Cardiac fibroblast (primary cell): ENCODE data around the gene TBL3.

Source experiments
- DNase-seq, 2 donors: peaks; one replicate each; pipeline versions ENCODE4 v3.0.0 to v3.0.0-alpha.2; 2010; ENCODE audit warnings: low read depth in 2 of 2
- H3K4me3 ChIP-seq, 2 donors: replicated peaks in 1 of 2; 1 replicate in 1 of 2; 2 replicates in 1 of 2; pipeline ENCODE4 v1.5.1; 2011; ENCODE audit warnings: low read depth in 2 of 2, low read length in 2 of 2, mild to moderate bottlenecking in 2 of 2, moderate library complexity in 1 of 2
- TF ChIP-seq, protein P1 (sequence below): IDR thresholded peaks from one replicate; pipeline ENCODE4 v1.5.1; 2011; ENCODE audit warnings: low read depth, mild to moderate bottlenecking, low read length, inconsistent platforms

Gene TBL3

DNA sequence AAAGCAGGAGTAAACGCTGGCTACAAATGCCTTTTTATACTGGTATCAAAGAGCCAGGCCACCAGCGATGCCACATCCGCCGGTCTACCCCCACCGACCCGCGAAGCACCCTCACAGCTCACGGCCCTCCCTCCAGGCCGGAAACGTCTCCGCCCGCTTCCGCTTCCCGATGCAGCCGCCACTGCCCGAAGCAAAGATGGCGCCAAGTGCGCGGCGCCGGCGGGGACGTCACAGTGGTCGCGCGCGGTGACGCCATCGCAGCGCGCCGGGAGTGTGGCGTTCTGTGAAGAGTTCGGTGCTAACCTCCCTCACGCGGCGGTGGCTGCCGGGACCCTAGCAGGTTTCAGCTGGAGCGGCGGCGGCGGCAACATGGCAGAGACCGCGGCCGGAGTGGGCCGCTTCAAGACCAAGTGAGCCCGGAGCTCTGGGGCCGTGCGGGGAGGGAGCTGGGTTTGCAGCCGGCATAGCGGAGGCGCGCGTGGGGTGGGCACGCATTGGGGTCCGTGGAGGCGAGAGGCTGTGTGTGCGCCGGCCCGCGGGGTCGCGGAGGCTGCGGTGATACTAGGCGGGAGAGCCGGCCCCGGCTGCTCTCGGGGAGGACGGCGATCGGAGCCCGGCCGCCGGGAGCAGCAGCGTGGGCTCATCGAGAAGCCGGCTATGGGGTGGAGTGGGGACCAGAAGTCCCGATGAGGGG is at the start of gene TBL3:
Gene TBL3 (plus strand): TSS at position 258 of the 694 bp plus-strand sequence. CDS start 112 bp downstream, at position 370.
- H3K4me3 ChIP-seq = peak within 1 kb of the TSS; percentile 97
- DNase-seq = peak; percentile 93 to 95
- TF ChIP-seq, protein P1, sequence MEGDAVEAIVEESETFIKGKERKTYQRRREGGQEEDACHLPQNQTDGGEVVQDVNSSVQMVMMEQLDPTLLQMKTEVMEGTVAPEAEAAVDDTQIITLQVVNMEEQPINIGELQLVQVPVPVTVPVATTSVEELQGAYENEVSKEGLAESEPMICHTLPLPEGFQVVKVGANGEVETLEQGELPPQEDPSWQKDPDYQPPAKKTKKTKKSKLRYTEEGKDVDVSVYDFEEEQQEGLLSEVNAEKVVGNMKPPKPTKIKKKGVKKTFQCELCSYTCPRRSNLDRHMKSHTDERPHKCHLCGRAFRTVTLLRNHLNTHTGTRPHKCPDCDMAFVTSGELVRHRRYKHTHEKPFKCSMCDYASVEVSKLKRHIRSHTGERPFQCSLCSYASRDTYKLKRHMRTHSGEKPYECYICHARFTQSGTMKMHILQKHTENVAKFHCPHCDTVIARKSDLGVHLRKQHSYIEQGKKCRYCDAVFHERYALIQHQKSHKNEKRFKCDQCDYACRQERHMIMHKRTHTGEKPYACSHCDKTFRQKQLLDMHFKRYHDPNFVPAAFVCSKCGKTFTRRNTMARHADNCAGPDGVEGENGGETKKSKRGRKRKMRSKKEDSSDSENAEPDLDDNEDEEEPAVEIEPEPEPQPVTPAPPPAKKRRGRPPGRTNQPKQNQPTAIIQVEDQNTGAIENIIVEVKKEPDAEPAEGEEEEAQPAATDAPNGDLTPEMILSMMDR = no peak

GRCh38 chr16:1922357-1922756 is 49.5 kb upstream of the TBL3 start:
- TF ChIP-seq, protein P1 = no peak
- H3K4me3 ChIP-seq = no peak overlapping the region
- DNase-seq = no peak

DNA sequence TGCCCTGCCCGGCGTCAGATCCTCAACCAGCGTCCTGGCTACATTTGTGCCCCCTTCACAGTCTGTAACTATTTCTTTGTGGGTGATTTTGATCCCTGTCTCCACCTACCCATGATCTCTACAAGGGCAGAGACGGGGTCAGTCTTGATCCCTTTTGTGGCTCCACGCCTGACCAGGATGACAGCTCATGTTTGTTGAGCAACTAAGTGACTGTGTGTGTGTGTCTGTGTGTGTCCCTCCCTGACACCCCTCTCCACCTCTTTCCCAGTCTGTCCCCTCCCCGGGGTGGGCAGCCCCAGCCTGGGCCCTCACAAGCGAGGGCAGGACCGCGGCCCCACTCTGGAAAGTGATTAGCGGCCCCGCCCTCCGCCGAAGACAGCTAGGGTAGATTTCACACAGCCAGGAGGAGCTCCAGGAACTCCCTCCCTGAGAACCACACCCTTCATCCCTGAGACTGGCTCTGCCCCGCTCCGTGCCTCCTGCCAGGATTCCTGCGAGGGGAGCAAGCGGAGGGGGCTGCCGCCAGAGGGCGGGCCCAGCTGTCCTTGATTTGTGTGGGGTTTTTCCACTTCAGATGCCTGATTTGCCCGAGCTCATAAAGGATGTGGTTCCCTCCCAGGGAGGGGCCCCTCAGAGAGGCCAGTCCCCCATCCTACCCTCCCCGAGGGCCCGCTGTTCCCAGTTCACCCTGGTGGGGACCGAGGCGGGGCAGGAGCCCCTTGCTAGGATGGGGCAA is 48.4 kb upstream of the TBL3 start:
- peak; percentile 14 to 49 for DNase-seq
- TF ChIP-seq, protein P1 = peak; percentile 17
- no peak overlapping the region for H3K4me3 ChIP-seq

DNA sequence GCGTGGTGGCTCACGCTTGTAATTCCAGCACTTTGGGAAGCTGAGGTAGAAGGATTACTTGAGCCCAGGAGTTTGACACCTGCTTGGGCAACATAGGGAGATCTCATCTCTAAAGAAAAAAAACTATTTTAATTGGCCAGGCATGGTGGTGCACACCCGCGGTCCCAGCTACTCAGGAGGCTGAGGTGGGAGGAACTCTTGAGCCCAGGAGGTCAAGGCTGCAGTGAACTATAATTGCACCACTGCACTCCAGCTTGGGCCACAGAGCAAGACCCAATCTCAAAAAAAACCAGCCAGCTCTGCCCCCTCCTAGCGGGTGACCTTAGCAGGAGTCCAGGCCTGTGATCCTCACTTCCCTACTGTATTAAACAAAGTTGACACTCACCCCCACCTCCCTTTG is 47.8 kb upstream of the TBL3 start:
- H3K4me3 ChIP-seq = no peak overlapping the region
- TF ChIP-seq, protein P1 = no peak
- no peak for DNase-seq

DNA sequence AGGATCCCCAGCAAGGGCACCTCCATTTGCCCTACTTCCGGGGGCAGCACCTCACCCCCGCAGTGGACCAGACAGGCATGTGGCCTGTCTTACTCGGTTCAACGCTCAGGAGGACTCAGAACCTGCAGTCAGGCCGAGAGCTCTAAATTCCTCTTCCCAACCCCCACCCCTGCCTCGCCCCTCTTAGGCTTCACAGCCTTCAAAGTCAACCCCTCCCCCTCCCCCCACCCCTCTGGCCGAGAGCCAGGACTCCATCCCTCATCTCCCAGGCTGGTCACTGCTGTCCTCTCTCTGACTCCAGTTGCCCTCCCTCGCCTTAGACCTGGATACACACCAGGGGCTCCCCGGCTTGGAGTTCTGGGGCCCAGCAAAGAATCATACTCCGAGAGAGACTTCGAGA is 45.6 kb upstream of the TBL3 start:
- TF ChIP-seq, protein P1 = no peak
- H3K4me3 ChIP-seq = no peak overlapping the region
- DNase-seq = no peak

- DNase-seq = peak in 1 of 2 donors; percentile 37
- peak overlapping the region; percentile 46 to 55 for H3K4me3 ChIP-seq
These were observed 42.7 kb upstream of the TBL3 start for GRCh38 chr16:1929105-1929504.

More at GRCh38 chr16:1929105-1929504, 42.7 kb upstream of the TBL3 start:
- TF ChIP-seq, protein P1 = no peak
